Panc1 (cell line): ENCODE results near the gene FAM221B. TPM values are rescaled to one million over a fixed set of nuclear protein-coding genes. Genes with fewer than 3 reads are reported as not detected.

Experiments
- ATAC-seq: fragments of 200-7000 bp; cut with Tn5 transposase; 2 replicates; pipeline ENCODE4 v1.9.1; 2020; ENCODE audit warnings: mild to moderate bottlenecking, moderate library complexity
- Bru-seq: library from RNA; stranded (reverse); fragments of 400-500 nt; gene quantifications from one replicate; lab custom pipeline; 2021; lab: Mats Ljungman, UMichigan
- BruChase-seq, 2 experiments: library from RNA; stranded (reverse); fragments of 400-500 nt; gene quantifications; one replicate each; lab custom pipeline; 2021; lab: Mats Ljungman, UMichigan
- BruUV-seq: library from RNA; stranded (reverse); fragments of 400-500 nt; replicated peaks from 2 replicates; lab custom pipeline; 2021; lab: Mats Ljungman, UMichigan
- CTCF ChIA-PET: fragments of 300-600 bp; sonication (Branson Sonifier 250); formaldehyde crosslinking; loops from one replicate; lab custom pipeline; 2022; ENCODE audit warnings: antibody characterized with exemption; lab: Charles Lee
- POLR2A ChIA-PET: fragments of 300-600 bp; sonication (Branson Sonifier 250); formaldehyde crosslinking; loops from one replicate; lab custom pipeline; 2022; ENCODE audit warnings: antibody characterized with exemption; lab: Charles Lee
- DNase-seq: peaks from one replicate; pipeline ENCODE4 v3.0.0-alpha.2; 2010; ENCODE audit warnings: low read depth, low spot score
- H3K27ac ChIP-seq: 2 replicates; pipeline ENCODE4 v1.5.1; 2011; ENCODE audit warnings: mild to moderate bottlenecking, low read length, inconsistent platforms
- H3K27me3 ChIP-seq: fragments of 200-500 bp; sonication (Bioruptor generic); 2 replicates; pipeline ENCODE4 v1.6.0; 2014; ENCODE audit warnings: low read length, inconsistent platforms; ENCODE audit not compliant: control insufficient read depth, insufficient read depth
- H3K36me3 ChIP-seq: fragments of 200-500 bp; sonication (Bioruptor generic); 2 replicates; pipeline ENCODE4 v1.5.1; 2014; ENCODE audit warnings: inconsistent platforms, mild to moderate bottlenecking, low read length, moderate library complexity; ENCODE audit not compliant: control insufficient read depth, insufficient read depth
- H3K4me1 ChIP-seq: 2 replicates; pipeline ENCODE4 v1.5.1; 2011; ENCODE audit warnings: inconsistent platforms, mild to moderate bottlenecking, low read length, moderate library complexity; ENCODE audit not compliant: control insufficient read depth, insufficient read depth
- H3K4me3 ChIP-seq, 2 experiments: 2 replicates each; pipeline ENCODE4 v1.5.1; 2011 to 2012; ENCODE audit warnings: low read depth in 2 of 2, low read length in 2 of 2, mild to moderate bottlenecking in 2 of 2, inconsistent platforms in 1 of 2, moderate library complexity in 1 of 2
- H3K9me3 ChIP-seq: fragments of 200-500 bp; sonication (Bioruptor generic); 2 replicates; pipeline ENCODE4 v1.5.1; 2014; ENCODE audit warnings: low read depth, mild to moderate bottlenecking, inconsistent platforms, low read length, moderate library complexity; ENCODE audit not compliant: control insufficient read depth, insufficient read depth
- POLR2AphosphoS5 ChIP-seq: IDR thresholded peaks from 2 replicates; pipeline ENCODE4 v1.6.1; 2012; ENCODE audit warnings: mild to moderate bottlenecking, low read depth, low read length, moderate library complexity
- SIN3A ChIP-seq: IDR thresholded peaks from 2 replicates; pipeline ENCODE4 v1.6.1; 2012; ENCODE audit warnings: low read depth, mild to moderate bottlenecking, low read length, moderate library complexity, borderline replicate concordance; ENCODE audit not compliant: insufficient read depth
- TCF7L2 ChIP-seq: IDR thresholded peaks from 2 replicates; pipeline ENCODE4 v1.6.1; 2011; ENCODE audit warnings: mild to moderate bottlenecking, low read depth, low read length, inconsistent platforms
- in situ Hi-C: cut with HindIII; loops from 2 replicates; pipeline ENCODE4 v1.10.0; 2016; ENCODE audit warnings: low sequenced_read_pairs, low pct_unique_long_range_greater_than_20kb
- intact Hi-C: fragments of 100-400 bp; cut with micrococcal nuclease; formaldehyde crosslinking; loops from one replicate; pipeline ENCODE4 v1.10.0; 2022; ENCODE audit not compliant: unreplicated experiment
- long read RNA-seq: library from polyadenylated mRNA; unstranded; transcript quantifications from one replicate; pipeline ENCODE4 v2.0.0, GENCODE V29; 2021; ENCODE audit not compliant: unreplicated experiment
- polyA plus RNA-seq: library from polyadenylated mRNA; unstranded; fragments of >200 nt; gene quantifications from one replicate; pipeline ENCODE4 v1.2.1, GENCODE V29; 2012; ENCODE audit warnings: missing spikeins; ENCODE audit not compliant: insufficient read length
- total RNA-seq: library from RNA; stranded (reverse); gene quantifications from one replicate; pipeline ENCODE4 v1.2.1, GENCODE V29; 2021; ENCODE audit not compliant: unreplicated experiment
- TF ChIP-seq, protein P1 (sequence below): fragments of 450-650 bp; IDR thresholded peaks from 2 replicates; pipeline ENCODE4 v1.5.1; 2017; ENCODE audit warnings: mild to moderate bottlenecking
- TF ChIP-seq, protein P2 (sequence below), 2 experiments: IDR thresholded peaks; 2 replicates each; pipeline ENCODE4 v1.6.1; 2011 to 2012; ENCODE audit warnings: low read depth in 2 of 2, control low read depth in 1 of 2, low read length in 1 of 2, mild to moderate bottlenecking in 1 of 2, moderate library complexity in 1 of 2; ENCODE audit not compliant: insufficient read depth in 1 of 2

The FAM221B gene, protein sequence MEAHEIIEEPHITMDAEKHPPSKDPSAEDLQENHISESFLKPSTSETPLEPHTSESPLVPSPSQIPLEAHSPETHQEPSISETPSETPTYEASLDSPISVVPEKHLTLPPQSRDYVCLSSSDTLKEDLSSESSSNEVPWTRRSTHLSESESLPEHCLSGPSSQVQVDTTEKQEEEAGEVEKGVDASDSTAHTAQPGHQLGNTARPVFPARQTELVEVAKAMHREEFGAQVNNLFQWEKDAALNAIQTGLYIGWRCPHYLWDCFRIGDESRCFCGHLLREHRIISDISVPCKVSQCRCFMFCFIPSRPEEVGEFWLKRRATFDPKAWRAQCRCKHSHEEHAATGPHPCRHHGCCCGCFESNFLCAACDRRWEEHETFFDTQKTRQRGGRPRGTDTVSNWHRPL
- not detected for total RNA-seq
- not detected for polyA plus RNA-seq
- Bru-seq, nascent RNA = not detected
- BruChase-seq, experiment 1, labeled RNA remaining after a 2-hour chase = not detected
- BruChase-seq, experiment 2, labeled RNA remaining after a 6-hour chase = percentile 20 among the genes with signal in this experiment
- long read RNA-seq = 0 reads

DNA sequence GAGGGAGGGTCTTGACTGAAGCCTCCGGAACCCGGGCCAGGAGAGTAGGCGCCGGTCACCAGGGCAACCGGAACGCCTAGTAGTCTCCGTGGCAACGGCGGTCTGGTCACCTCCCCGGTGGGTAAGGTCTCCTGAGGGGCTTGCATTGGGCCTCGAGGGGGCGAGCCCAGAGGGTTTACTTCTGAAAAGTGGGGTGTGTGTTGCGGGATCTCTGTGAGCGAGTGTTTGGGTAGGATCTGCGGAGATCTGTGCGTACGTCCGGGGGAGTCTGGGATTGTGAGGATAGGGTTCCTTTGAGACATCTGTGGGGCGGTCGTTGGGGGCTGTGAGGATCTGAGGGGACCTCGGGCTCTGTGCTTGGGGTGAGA lies at the start of gene FAM221B:
Gene FAM221B, minus strand, starts transcription at position 17 of the 368 bp plus-strand sequence. CDS start 2,571 bp downstream, outside the sequence.
- no TSS peak for BruUV-seq
- in situ Hi-C loops = no loop called here

DNA sequence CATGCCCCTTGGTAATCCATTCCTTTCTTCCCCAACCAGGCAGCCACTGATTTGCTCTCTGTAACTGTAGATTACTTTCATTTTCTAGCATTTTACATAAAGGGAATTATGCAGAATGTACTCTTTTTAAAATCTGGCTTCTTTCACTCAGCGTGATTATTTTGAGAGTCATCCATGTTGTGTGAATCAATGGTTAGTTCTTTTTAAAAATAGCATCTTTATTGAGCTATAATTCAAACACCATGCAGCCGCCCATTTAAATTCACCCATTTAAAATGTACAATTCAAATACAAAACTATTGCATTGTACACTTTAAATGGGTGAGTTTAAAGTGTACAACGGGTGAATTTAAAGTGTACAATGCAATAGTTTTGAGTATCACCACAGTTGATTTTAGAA lies 44.0 kb upstream of the FAM221B start:
- CTCF ChIA-PET = no interaction called here
- no peak overlapping the region for H3K4me3 ChIP-seq
- no peaks in the 10 kb centered on the region; the same call in 1 of the 2 replicates for H3K27me3 ChIP-seq
- no peak overlapping the region for H3K27ac ChIP-seq
- H3K4me1 ChIP-seq = no peaks in the 10 kb centered on the region
- POLR2A ChIA-PET = no interaction called here
- DNase-seq (no peak), ATAC-seq (no peak)
- no TSS peak for BruUV-seq
- in situ Hi-C loops = no loop called here
- intact Hi-C loops = no loop called here
- peaks cover 12% of the 10 kb centered on the region; the same call in 1 of the 2 replicates for H3K9me3 ChIP-seq
- H3K36me3 ChIP-seq = no peaks in the 10 kb centered on the region
- TF ChIP-seq, protein P1, sequence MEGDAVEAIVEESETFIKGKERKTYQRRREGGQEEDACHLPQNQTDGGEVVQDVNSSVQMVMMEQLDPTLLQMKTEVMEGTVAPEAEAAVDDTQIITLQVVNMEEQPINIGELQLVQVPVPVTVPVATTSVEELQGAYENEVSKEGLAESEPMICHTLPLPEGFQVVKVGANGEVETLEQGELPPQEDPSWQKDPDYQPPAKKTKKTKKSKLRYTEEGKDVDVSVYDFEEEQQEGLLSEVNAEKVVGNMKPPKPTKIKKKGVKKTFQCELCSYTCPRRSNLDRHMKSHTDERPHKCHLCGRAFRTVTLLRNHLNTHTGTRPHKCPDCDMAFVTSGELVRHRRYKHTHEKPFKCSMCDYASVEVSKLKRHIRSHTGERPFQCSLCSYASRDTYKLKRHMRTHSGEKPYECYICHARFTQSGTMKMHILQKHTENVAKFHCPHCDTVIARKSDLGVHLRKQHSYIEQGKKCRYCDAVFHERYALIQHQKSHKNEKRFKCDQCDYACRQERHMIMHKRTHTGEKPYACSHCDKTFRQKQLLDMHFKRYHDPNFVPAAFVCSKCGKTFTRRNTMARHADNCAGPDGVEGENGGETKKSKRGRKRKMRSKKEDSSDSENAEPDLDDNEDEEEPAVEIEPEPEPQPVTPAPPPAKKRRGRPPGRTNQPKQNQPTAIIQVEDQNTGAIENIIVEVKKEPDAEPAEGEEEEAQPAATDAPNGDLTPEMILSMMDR = no peak
- TF ChIP-seq, protein P2, sequence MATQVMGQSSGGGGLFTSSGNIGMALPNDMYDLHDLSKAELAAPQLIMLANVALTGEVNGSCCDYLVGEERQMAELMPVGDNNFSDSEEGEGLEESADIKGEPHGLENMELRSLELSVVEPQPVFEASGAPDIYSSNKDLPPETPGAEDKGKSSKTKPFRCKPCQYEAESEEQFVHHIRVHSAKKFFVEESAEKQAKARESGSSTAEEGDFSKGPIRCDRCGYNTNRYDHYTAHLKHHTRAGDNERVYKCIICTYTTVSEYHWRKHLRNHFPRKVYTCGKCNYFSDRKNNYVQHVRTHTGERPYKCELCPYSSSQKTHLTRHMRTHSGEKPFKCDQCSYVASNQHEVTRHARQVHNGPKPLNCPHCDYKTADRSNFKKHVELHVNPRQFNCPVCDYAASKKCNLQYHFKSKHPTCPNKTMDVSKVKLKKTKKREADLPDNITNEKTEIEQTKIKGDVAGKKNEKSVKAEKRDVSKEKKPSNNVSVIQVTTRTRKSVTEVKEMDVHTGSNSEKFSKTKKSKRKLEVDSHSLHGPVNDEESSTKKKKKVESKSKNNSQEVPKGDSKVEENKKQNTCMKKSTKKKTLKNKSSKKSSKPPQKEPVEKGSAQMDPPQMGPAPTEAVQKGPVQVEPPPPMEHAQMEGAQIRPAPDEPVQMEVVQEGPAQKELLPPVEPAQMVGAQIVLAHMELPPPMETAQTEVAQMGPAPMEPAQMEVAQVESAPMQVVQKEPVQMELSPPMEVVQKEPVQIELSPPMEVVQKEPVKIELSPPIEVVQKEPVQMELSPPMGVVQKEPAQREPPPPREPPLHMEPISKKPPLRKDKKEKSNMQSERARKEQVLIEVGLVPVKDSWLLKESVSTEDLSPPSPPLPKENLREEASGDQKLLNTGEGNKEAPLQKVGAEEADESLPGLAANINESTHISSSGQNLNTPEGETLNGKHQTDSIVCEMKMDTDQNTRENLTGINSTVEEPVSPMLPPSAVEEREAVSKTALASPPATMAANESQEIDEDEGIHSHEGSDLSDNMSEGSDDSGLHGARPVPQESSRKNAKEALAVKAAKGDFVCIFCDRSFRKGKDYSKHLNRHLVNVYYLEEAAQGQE (IDR thresholded peaks at IDR 0.05; ENCODE audit: insufficient read depth in 1 of 2, low read depth in 2 of 2, low read length in 1 of 2) = no peak
- TF ChIP-seq POLR2AphosphoS5 = no peak
- no peak for TF ChIP-seq SIN3A
- TF ChIP-seq TCF7L2 = no peak

More for the DNA sequence above, at the start of gene FAM221B:
- H3K4me1 ChIP-seq = peaks cover 4% of the 10 kb centered on the region; the same call in 1 of the 2 replicates
- TF ChIP-seq, protein P2 (IDR thresholded peaks at IDR 0.05; ENCODE audit: insufficient read depth in 1 of 2, low read depth in 2 of 2, low read length in 1 of 2) = no peak
- TF ChIP-seq POLR2AphosphoS5 = no peak
- no peak for TF ChIP-seq TCF7L2
- no peak for TF ChIP-seq SIN3A
- TF ChIP-seq, protein P1 = no peak
- intact Hi-C loops = no loop called here
- H3K27me3 ChIP-seq = no peaks in the 10 kb centered on the region
- DNase-seq = no peak
- peak; percentile 4; the same call in 1 of the 2 replicates for ATAC-seq
- no peaks in the 10 kb centered on the region for H3K9me3 ChIP-seq
- peak within 1 kb of the TSS; percentile 72 for H3K27ac ChIP-seq
- no peaks in the 10 kb centered on the region for H3K36me3 ChIP-seq
- H3K4me3 ChIP-seq = peak within 1 kb of the TSS; percentile 72 to 85
- POLR2A ChIA-PET = no interaction called here
- CTCF ChIA-PET = interaction anchor here (0.6 to 0.7 kb wide), 3 partner anchors 13 to 217 kb away, joined by 3 to 4 read pairs (median 4); no protein-coding TSS in a partner anchor
